OCI-LY3 (cell line): ENCODE measurements around the gene RRP1.

Experiments used
- EZH2phosphoT487 ChIP-seq: fragments of 200-600 bp; shearing (Covaris generic); IDR thresholded peaks from 2 replicates; pipeline ENCODE4 v1.6.1; 2018; ENCODE audit warnings: antibody characterized with exemption, mixed run types, low read depth
- TF ChIP-seq, protein P1 (sequence below): fragments of 200-600, 300-600 bp; sonication (generic); IDR thresholded peaks from 2 replicates; pipeline ENCODE4 v1.5.1; 2014; ENCODE audit warnings: antibody characterized with exemption, low read length, low read depth

- TF ChIP-seq, protein P1, sequence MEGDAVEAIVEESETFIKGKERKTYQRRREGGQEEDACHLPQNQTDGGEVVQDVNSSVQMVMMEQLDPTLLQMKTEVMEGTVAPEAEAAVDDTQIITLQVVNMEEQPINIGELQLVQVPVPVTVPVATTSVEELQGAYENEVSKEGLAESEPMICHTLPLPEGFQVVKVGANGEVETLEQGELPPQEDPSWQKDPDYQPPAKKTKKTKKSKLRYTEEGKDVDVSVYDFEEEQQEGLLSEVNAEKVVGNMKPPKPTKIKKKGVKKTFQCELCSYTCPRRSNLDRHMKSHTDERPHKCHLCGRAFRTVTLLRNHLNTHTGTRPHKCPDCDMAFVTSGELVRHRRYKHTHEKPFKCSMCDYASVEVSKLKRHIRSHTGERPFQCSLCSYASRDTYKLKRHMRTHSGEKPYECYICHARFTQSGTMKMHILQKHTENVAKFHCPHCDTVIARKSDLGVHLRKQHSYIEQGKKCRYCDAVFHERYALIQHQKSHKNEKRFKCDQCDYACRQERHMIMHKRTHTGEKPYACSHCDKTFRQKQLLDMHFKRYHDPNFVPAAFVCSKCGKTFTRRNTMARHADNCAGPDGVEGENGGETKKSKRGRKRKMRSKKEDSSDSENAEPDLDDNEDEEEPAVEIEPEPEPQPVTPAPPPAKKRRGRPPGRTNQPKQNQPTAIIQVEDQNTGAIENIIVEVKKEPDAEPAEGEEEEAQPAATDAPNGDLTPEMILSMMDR = no peak
- no peak for TF ChIP-seq EZH2phosphoT487
Measured at GRCh38 chr21:43808832-43809251, 19.5 kb downstream of the RRP1 start.
